GM12878 (cell line): ENCODE measurements around the gene FAM161A. TPM values are rescaled to one million over a fixed set of nuclear protein-coding genes. Genes with fewer than 3 reads are reported as not detected.

ENCODE experiments used
- ETV6 ChIP-seq, 2 experiments: fragments of 450-650 bp in 1 of 2; IDR thresholded peaks in 1 of 2; conservative IDR thresholded peaks in 1 of 2; 2 replicates each; pipeline ENCODE4 v1.6.1; 2014; ENCODE audit warnings: antibody characterized with exemption in 1 of 2, borderline replicate concordance in 1 of 2, low read depth in 1 of 2, mild to moderate bottlenecking in 1 of 2, moderate library complexity in 1 of 2
- FOXK2 ChIP-seq: fragments of 450-650 bp; IDR thresholded peaks from 2 replicates; pipeline ENCODE4 v1.6.1; 2017; ENCODE audit warnings: mild to moderate bottlenecking, moderate library complexity
- HDGF ChIP-seq: fragments of 450-650 bp; IDR thresholded peaks from 2 replicates; pipeline ENCODE4 v1.6.1; 2016; ENCODE audit warnings: antibody characterized with exemption
- IKZF2 ChIP-seq, 2 experiments: fragments of 450-650 bp; IDR thresholded peaks; 2 replicates each; pipeline ENCODE4 v1.6.1; 2017; ENCODE audit warnings: mild to moderate bottlenecking in 2 of 2, moderate library complexity in 2 of 2
- IRF4 ChIP-seq: IDR thresholded peaks from 2 replicates; pipeline ENCODE4 v1.6.1; 2011; ENCODE audit warnings: low read depth, low read length
- MEF2A ChIP-seq: IDR thresholded peaks from 2 replicates; pipeline ENCODE4 v1.6.1; 2011; ENCODE audit warnings: low read depth, mild to moderate bottlenecking, low read length, moderate library complexity; ENCODE audit not compliant: insufficient read depth
- PAX8 ChIP-seq: fragments of 450-650 bp; IDR thresholded peaks from 2 replicates; pipeline ENCODE4 v1.6.1; 2017; ENCODE audit warnings: mild to moderate bottlenecking, moderate library complexity
- POU2F2 ChIP-seq: IDR thresholded peaks from 3 replicates; pipeline ENCODE4 v1.6.1; 2011; ENCODE audit warnings: low read depth, mild to moderate bottlenecking, low read length, borderline replicate concordance
- RB1 ChIP-seq: fragments of 450-650 bp; formaldehyde crosslinking; IDR thresholded peaks from 2 replicates; pipeline ENCODE4 v1.6.1; 2017; ENCODE audit warnings: mild to moderate bottlenecking, borderline replicate concordance
- RELA ChIP-seq: fragments of 450-650 bp; IDR thresholded peaks from 2 replicates; pipeline ENCODE4 v1.8.0; 2014; ENCODE audit warnings: borderline replicate concordance; ENCODE audit not compliant: partially characterized antibody
- SMARCA5 ChIP-seq: fragments of 450-650 bp; IDR thresholded peaks from 2 replicates; pipeline ENCODE4 v1.6.1; 2017; ENCODE audit warnings: mild to moderate bottlenecking
- SP1 ChIP-seq: IDR thresholded peaks from one replicate; pipeline ENCODE4 v1.6.1; 2011; ENCODE audit warnings: low read depth, low read length
- SRF ChIP-seq, 2 experiments: IDR thresholded peaks; 2 replicates each; pipeline ENCODE4 v1.6.1; 2011; ENCODE audit warnings: low read depth in 2 of 2, low read length in 2 of 2, mild to moderate bottlenecking in 1 of 2, moderate library complexity in 1 of 2
- TARDBP ChIP-seq: IDR thresholded peaks from 2 replicates; pipeline ENCODE4 v1.6.1; 2016; ENCODE audit warnings: borderline replicate concordance
- TCF12 ChIP-seq: IDR thresholded peaks from 2 replicates; pipeline ENCODE4 v1.6.1; 2011; ENCODE audit warnings: low read depth, mild to moderate bottlenecking, low read length
- ZNF207 ChIP-seq: fragments of 450-650 bp; IDR thresholded peaks from 2 replicates; pipeline ENCODE4 v1.6.1; 2014; ENCODE audit warnings: antibody characterized with exemption, mild to moderate bottlenecking, borderline replicate concordance
- ZNF217 ChIP-seq: fragments of 450-650 bp; IDR thresholded peaks from 2 replicates; pipeline ENCODE4 v1.6.1; 2017; ENCODE audit warnings: antibody characterized with exemption, mild to moderate bottlenecking
- polyA plus RNA-seq, 11 experiments: library from polyadenylated mRNA; depleted of rRNA in 4 of 11; unstranded in 6 of 11; stranded (reverse) in 5 of 11; fragments of >200 nt; fragmentation: Nextera tagmentation in 4 of 11; fragmentation: Illumina TruSeq in 1 of 11; extraction: Ambion mirVana in 4 of 11; extraction: Trizol in 1 of 11; gene quantifications; 1 replicate in 1 of 11; 2 replicates in 10 of 11; pipeline versions ENCODE4 v1.2.1 to v1.2.3, GENCODE V29; 2011 to 2016; ENCODE audit warnings: inconsistent platforms in 2 of 11, missing spikeins in 2 of 11, low read depth in 1 of 11
- total RNA-seq, 4 experiments: library from RNA; depleted of rRNA in 3 of 4; stranded (reverse); fragments of >200 nt in 3 of 4; fragmentation: Illumina TruSeq in 1 of 4; extraction: Trizol in 1 of 4; gene quantifications; 2 replicates each; pipeline versions ENCODE4 v1.2.1 to v1.2.3, GENCODE V29; 2013 to 2021
- TF ChIP-seq, protein P1 (sequence below): IDR thresholded peaks from 2 replicates; pipeline ENCODE4 v1.6.1; 2012; ENCODE audit warnings: improper control_type of control experiment, low read depth, low read length; ENCODE audit not compliant: insufficient replicate concordance
- TF ChIP-seq, protein P2 (sequence below): fragments of 450-650 bp; IDR thresholded peaks from 2 replicates; pipeline ENCODE4 v1.6.1; 2017; ENCODE audit warnings: mild to moderate bottlenecking, low read depth, inconsistent platforms; ENCODE audit not compliant: poor library complexity, severe bottlenecking
- TF ChIP-seq, protein P3 (sequence below): fragments of 450-650 bp; IDR thresholded peaks from 2 replicates; pipeline ENCODE4 v1.6.1; 2017; ENCODE audit warnings: borderline replicate concordance
- TF ChIP-seq, protein P4 (sequence below): fragments of 450-650 bp; IDR thresholded peaks from 2 replicates; pipeline ENCODE4 v1.6.1; 2016; ENCODE audit warnings: mild to moderate bottlenecking

The FAM161A gene
- total and polyA plus RNA-seq, 10 of the 15 experiments (the other 5 are each of a cell fraction or from before 2014, with no cell fraction given): 2.2 to 12.2 (median 8.9) TPM

- TF ChIP-seq, protein P1, sequence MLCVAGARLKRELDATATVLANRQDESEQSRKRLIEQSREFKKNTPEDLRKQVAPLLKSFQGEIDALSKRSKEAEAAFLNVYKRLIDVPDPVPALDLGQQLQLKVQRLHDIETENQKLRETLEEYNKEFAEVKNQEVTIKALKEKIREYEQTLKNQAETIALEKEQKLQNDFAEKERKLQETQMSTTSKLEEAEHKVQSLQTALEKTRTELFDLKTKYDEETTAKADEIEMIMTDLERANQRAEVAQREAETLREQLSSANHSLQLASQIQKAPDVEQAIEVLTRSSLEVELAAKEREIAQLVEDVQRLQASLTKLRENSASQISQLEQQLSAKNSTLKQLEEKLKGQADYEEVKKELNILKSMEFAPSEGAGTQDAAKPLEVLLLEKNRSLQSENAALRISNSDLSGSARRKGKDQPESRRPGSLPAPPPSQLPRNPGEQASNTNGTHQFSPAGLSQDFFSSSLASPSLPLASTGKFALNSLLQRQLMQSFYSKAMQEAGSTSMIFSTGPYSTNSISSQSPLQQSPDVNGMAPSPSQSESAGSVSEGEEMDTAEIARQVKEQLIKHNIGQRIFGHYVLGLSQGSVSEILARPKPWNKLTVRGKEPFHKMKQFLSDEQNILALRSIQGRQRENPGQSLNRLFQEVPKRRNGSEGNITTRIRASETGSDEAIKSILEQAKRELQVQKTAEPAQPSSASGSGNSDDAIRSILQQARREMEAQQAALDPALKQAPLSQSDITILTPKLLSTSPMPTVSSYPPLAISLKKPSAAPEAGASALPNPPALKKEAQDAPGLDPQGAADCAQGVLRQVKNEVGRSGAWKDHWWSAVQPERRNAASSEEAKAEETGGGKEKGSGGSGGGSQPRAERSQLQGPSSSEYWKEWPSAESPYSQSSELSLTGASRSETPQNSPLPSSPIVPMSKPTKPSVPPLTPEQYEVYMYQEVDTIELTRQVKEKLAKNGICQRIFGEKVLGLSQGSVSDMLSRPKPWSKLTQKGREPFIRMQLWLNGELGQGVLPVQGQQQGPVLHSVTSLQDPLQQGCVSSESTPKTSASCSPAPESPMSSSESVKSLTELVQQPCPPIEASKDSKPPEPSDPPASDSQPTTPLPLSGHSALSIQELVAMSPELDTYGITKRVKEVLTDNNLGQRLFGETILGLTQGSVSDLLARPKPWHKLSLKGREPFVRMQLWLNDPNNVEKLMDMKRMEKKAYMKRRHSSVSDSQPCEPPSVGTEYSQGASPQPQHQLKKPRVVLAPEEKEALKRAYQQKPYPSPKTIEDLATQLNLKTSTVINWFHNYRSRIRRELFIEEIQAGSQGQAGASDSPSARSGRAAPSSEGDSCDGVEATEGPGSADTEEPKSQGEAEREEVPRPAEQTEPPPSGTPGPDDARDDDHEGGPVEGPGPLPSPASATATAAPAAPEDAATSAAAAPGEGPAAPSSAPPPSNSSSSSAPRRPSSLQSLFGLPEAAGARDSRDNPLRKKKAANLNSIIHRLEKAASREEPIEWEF: no peak
- peak; percentile 98 to 99 for TF ChIP-seq IKZF2 (IDR thresholded peaks at IDR 0.05)
- TF ChIP-seq HDGF: no peak
- TF ChIP-seq, protein P2, sequence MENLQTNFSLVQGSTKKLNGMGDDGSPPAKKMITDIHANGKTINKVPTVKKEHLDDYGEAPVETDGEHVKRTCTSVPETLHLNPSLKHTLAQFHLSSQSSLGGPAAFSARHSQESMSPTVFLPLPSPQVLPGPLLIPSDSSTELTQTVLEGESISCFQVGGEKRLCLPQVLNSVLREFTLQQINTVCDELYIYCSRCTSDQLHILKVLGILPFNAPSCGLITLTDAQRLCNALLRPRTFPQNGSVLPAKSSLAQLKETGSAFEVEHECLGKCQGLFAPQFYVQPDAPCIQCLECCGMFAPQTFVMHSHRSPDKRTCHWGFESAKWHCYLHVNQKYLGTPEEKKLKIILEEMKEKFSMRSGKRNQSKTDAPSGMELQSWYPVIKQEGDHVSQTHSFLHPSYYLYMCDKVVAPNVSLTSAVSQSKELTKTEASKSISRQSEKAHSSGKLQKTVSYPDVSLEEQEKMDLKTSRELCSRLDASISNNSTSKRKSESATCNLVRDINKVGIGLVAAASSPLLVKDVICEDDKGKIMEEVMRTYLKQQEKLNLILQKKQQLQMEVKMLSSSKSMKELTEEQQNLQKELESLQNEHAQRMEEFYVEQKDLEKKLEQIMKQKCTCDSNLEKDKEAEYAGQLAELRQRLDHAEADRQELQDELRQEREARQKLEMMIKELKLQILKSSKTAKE: peak; percentile 51
- no peak for TF ChIP-seq ZNF217
- no peak for TF ChIP-seq ETV6 (conservative IDR thresholded peaks at IDR 0.05 in 1 of 2, IDR thresholded peaks at IDR 0.05 in 1 of 2; ENCODE audit: borderline replicate concordance in 1 of 2, low read depth in 1 of 2)
- TF ChIP-seq IRF4: peak; percentile 70; the same call in 1 of the 2 replicates
- TF ChIP-seq, protein P3, sequence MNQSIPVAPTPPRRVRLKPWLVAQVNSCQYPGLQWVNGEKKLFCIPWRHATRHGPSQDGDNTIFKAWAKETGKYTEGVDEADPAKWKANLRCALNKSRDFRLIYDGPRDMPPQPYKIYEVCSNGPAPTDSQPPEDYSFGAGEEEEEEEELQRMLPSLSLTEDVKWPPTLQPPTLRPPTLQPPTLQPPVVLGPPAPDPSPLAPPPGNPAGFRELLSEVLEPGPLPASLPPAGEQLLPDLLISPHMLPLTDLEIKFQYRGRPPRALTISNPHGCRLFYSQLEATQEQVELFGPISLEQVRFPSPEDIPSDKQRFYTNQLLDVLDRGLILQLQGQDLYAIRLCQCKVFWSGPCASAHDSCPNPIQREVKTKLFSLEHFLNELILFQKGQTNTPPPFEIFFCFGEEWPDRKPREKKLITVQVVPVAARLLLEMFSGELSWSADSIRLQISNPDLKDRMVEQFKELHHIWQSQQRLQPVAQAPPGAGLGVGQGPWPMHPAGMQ: no peak
- no peak for TF ChIP-seq PAX8
- TF ChIP-seq MEF2A: 0 out of 2 replicates have a peak, but pooled peaks have one; percentile 21
- 0 out of 2 replicates have a peak, but pooled peaks have one; percentile 48 for TF ChIP-seq RB1
- TF ChIP-seq, protein P4, sequence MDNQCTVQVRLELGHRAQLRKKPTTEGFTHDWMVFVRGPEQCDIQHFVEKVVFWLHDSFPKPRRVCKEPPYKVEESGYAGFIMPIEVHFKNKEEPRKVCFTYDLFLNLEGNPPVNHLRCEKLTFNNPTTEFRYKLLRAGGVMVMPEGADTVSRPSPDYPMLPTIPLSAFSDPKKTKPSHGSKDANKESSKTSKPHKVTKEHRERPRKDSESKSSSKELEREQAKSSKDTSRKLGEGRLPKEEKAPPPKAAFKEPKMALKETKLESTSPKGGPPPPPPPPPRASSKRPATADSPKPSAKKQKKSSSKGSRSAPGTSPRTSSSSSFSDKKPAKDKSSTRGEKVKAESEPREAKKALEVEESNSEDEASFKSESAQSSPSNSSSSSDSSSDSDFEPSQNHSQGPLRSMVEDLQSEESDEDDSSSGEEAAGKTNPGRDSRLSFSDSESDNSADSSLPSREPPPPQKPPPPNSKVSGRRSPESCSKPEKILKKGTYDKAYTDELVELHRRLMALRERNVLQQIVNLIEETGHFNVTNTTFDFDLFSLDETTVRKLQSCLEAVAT: peak; percentile 59; the same call in 1 of the 2 replicates
- no peak for TF ChIP-seq SRF (IDR thresholded peaks at IDR 0.05; ENCODE audit: low read depth in 2 of 2, low read length in 2 of 2)
- TF ChIP-seq RELA: no peak
- TF ChIP-seq TCF12: 0 out of 2 replicates have a peak, but pooled peaks have one; percentile 26
- no peak for TF ChIP-seq ZNF207
- TF ChIP-seq FOXK2: no peak
- TF ChIP-seq TARDBP: no peak
- TF ChIP-seq POU2F2: 0 out of 3 replicates have a peak, but pooled peaks have one; percentile 27
- TF ChIP-seq SMARCA5: peak; percentile 57
- TF ChIP-seq SP1: no peak
Observed at GRCh38 chr2:61775956-61776570, 77.8 kb downstream of the FAM161A start (continued).
